ENCODE data around the gene SELE.

SELE gene

DNA sequence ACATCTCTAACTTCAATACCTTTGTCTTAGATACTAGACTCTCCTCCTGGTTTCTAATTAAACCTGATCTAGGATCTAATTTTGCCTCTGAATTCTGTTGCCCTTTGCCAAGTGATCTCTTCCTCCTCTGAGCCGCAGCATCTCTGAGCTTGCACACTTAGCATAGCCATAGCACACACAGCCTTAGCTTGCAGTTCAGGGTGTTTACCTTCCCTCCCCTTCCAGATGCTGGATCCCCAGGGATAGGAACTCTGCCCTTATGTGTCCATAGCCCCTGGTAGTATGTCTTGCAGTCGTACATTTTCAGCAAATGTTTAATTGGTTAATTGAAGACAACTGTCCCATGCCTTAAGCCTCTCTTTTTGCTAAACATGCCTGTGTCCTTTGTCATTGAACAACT, 52.7 kb downstream of the SELE start:
- DNase-seq: no peak

DNA sequence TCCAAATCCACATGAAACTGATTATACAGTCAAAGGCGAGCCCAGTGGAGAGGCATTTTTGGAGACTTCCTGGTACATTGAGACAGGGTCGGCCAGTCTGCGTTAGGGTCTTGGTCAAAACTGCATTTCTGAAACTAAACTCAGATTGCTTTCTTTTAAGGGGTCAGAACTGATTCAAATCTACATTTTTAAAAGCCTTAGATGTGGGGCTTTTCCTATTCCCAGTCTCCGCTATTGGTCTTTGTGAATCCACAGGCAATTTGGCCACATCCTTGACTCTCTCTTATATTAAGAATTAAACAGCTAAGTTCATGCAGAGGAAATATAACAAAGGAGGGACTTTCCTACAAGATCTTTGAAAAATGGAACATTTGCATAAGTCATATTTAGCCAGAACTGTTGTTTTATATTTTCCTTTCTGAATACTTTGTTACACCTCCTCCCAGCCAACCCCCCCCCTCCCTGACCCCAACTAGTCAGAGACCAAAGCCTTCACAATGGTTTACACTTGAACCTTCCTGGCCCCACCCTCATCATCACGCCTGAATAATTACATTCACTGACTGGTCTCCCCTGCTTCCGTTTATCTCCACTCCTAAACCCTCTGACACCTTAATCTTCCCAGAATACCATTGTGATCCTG, 53.4 kb downstream of the SELE start:
- DNase-seq: no peak

DNA sequence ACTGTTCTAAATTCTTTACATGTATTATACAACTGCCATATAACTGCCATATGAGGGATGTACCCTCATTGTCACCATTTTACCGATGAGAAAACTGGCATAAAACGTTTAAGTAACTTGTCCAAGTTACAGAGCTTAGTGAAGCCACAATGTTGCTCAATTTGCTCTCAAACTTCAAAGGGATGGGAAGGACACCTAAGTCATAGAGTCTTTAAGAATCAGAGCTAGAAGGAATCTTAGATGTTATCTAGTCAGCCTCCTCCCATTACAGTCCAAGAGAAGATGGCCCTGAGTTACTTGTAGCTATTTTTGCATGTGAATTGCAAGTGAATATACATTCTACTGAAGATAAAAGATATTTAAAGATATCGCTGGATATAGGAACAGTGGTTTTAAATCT, 54.2 kb downstream of the SELE start:
- DNase-seq: no peak

DNA sequence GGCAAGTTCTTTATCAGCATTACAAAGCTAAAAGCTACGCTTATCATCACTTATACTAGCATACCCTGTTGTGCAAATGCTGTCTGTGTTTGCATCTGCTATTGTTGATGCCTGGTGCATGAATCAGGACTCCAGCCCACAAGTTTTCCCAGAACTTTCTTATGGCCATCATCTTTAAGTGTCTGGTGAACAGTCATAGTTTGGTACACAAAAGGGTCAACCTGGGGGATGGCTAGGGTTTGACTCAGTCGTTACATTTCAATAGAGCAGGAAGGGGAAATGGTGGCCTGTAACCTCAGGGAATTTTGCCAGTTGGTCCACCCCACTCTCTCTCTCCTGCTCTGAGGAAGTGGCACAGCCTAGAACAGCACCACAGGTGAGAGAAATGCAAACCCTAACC, 57.9 kb downstream of the SELE start:
- no peak for DNase-seq

All from right hindlimb (tissue), 1 donor.